HG03575 (cell line): ENCODE data around the gene CDK11A.
"Not testable (repeated sequence)": the region's sequence is repeated elsewhere in the genome, so short reads cannot be mapped to it uniquely, and the experiment has no call there.

Experiments
- ATAC-seq: cut with Tn5 transposase; IDR thresholded peaks from one replicate; pipeline ENCODE4 v1.9.1; 2021; ENCODE audit not compliant: unreplicated experiment, insufficient number of reproducible peaks, low FRiP score; ENCODE audit errors: extremely low read depth

Gene CDK11A

GRCh38 chr1:1729116-1729816 lies 5.1 kb upstream of the CDK11A start:
- not testable (repeated sequence) for ATAC-seq

- not testable (repeated sequence) for ATAC-seq
Observed at GRCh38 chr1:1728308-1729005, 4.3 kb upstream of the CDK11A start.

GRCh38 chr1:1727131-1727651 lies 3.0 kb upstream of the CDK11A start:
- ATAC-seq = not testable (repeated sequence)

- not testable (repeated sequence) for ATAC-seq
Observed at GRCh38 chr1:1726088-1726487, 1.9 kb upstream of the CDK11A start.

- ATAC-seq = no peak
Observed at GRCh38 chr1:1721201-1721600, 3.0 kb downstream of the CDK11A start.

- not testable (repeated sequence) for ATAC-seq
Observed at GRCh38 chr1:1715109-1715883, 8.9 kb downstream of the CDK11A start.

- not testable (repeated sequence) for ATAC-seq
Observed at GRCh38 chr1:1707897-1708296, 16.3 kb downstream of the CDK11A start.

GRCh38 chr1:1707241-1707640 lies 16.9 kb downstream of the CDK11A start:
- not testable (repeated sequence) for ATAC-seq

- ATAC-seq = not testable (repeated sequence)
Observed at GRCh38 chr1:1705623-1706022, 18.5 kb downstream of the CDK11A start.

GRCh38 chr1:1704284-1704957 lies 19.7 kb downstream of the CDK11A start:
- ATAC-seq = not testable (repeated sequence)

GRCh38 chr1:1703796-1704195 lies 20.4 kb downstream of the CDK11A start:
- no peak for ATAC-seq

- ATAC-seq = not testable (repeated sequence)
Observed at GRCh38 chr1:1702506-1702905, 21.7 kb downstream of the CDK11A start.

- ATAC-seq = not testable (repeated sequence)
Observed at GRCh38 chr1:1700557-1700956, 23.6 kb downstream of the CDK11A start.

- ATAC-seq = not testable (repeated sequence)
Observed at GRCh38 chr1:1700067-1700466, 24.1 kb downstream of the CDK11A start.

GRCh38 chr1:1699061-1699460 lies 25.1 kb downstream of the CDK11A start:
- ATAC-seq = not testable (repeated sequence)

GRCh38 chr1:1697358-1698183 lies 26.6 kb downstream of the CDK11A start:
- ATAC-seq = not testable (repeated sequence)

GRCh38 chr1:1696431-1697357 lies 27.5 kb downstream of the CDK11A start:
- ATAC-seq = not testable (repeated sequence)
